AG09319 (cell line): ENCODE results near the gene ILK.

Source experiments
- DNase-seq: peaks from one replicate; pipeline ENCODE4 v3.0.0-alpha.2; 2010; ENCODE audit warnings: low read depth; ENCODE audit errors: extremely low read depth
- CTCF ChIP-seq: IDR thresholded peaks from 2 replicates; pipeline ENCODE4 v1.5.1; 2011; ENCODE audit warnings: low read depth, mild to moderate bottlenecking, inconsistent platforms, low read length, moderate library complexity

The ILK gene

GRCh38 chr11:6634534-6634933, 31.0 kb downstream of the ILK start:
- DNase-seq: no peak
- TF ChIP-seq CTCF: no peak

- no peak for DNase-seq
Measured at GRCh38 chr11:6635082-6635932, 31.7 kb downstream of the ILK start.

GRCh38 chr11:6636480-6636879, 32.9 kb downstream of the ILK start:
- TF ChIP-seq CTCF: no peak
- no peak for DNase-seq

More at GRCh38 chr11:6635082-6635932, 31.7 kb downstream of the ILK start:
- no peak for TF ChIP-seq CTCF

- peak; percentile 76 for DNase-seq
- no peak for TF ChIP-seq CTCF
Measured at GRCh38 chr11:6637871-6638270, 34.3 kb downstream of the ILK start.

GRCh38 chr11:6638429-6638828, 34.9 kb downstream of the ILK start:
- TF ChIP-seq CTCF: no peak
- DNase-seq: no peak

- no peak for DNase-seq
- no peak for TF ChIP-seq CTCF
Measured at GRCh38 chr11:6640036-6640984, 36.7 kb downstream of the ILK start.
